Epithelial cell of esophagus (primary cell): ENCODE results near the gene MUS81.
A peak's percentile ranks its signal among the peaks of the same experiment; 100 is the strongest.

ENCODE experiments used
- DNase-seq: peaks from one replicate; pipeline ENCODE4 v3.0.0; 2010; ENCODE audit warnings: low read depth
- H3K4me3 ChIP-seq: 2 replicates; pipeline ENCODE4 v1.5.1; 2011; ENCODE audit warnings: mild to moderate bottlenecking, low read length, control low read depth
- CTCF ChIP-seq: IDR thresholded peaks from 2 replicates; pipeline ENCODE4 v1.5.1; 2011; ENCODE audit warnings: low read depth, mild to moderate bottlenecking, low read length, control low read depth, inconsistent platforms; ENCODE audit not compliant: insufficient read depth; ENCODE audit errors: missing control alignments

MUS81 gene

DNA sequence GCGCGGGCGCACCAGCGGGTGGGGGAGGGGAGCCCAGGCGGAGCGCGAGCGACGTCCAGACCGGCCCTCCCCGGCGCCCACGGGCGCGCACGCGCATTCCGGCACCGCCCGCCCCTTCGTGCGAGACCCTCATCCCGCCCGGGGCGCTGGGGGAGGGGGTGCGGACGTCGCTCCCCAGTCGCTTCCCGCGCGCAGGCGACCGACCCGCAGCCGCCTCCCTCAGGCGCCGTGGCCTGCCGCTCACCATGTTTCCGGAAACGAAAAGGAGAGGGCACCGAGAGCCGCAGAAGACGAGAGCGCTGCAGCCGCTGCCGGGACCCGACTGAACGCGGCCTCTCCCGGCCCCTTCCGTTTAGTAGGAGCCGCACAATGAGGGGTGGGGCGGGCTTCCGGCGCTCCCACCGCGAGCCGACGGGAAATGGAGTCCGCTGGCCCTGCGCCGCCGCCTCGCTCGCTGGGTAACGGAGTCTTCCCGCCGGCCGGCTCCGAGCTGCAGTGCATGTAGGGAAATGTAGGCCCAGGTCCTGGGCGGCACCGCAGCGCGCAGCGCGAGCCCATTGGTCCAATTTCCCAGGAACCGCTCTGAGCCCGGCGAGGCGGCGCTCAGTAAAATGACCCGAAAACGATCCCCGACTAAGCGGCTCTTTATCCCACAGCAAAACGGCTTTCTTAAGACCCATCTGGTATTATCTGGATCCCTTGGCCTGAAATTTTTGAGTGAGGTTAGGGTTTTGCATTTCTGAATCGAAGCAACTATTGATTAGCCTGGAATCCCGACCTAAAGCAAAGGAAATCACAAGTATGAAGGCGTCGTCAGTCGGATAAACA, 2.2 kb upstream of the MUS81 start, which contains the start of gene CFL1:
CFL1 (minus strand) TSS at position 328 of the 828 bp plus-strand sequence; CDS start at position 247, 81 bp downstream.
- DNase-seq: peak; percentile 99
- TF ChIP-seq CTCF: no peak
- peak within 1 kb of the TSS; percentile 92 for H3K4me3 ChIP-seq

GRCh38 chr11:65858681-65859087, 1.5 kb upstream of the MUS81 start:
- peak; percentile 24 for DNase-seq
- peak overlapping the region; percentile 92 for H3K4me3 ChIP-seq
- no peak for TF ChIP-seq CTCF

GRCh38 chr11:65859095-65859811, 980 bp upstream of the MUS81 start:
- no peak for TF ChIP-seq CTCF
- DNase-seq: peak; percentile 98
- H3K4me3 ChIP-seq: peak overlapping the region; percentile 92

DNA sequence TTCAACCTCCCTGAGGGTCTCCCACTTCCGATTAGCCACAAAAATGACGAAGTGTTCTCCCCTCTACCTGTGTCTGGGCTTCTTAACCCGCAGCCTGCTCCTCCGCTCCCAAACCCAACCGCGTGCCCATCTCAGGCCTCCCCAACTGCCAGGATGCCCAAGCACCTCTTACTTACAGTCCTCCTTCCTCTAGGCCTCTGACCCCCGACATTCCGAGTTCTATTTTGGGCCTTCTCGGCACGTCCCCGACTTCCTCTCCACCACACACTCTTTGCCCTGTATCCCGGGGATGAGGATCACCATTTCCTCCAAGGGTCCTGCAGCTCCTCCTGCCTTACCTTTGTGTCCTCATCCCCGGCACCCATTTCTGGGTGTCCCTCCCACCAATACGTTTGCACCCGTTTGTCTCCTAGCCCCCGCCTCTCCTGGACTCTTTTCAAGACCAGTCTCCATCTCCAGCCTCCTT, 388 bp upstream of the MUS81 start:
- DNase-seq: no peak
- peak overlapping the region; percentile 92 for H3K4me3 ChIP-seq

DNA sequence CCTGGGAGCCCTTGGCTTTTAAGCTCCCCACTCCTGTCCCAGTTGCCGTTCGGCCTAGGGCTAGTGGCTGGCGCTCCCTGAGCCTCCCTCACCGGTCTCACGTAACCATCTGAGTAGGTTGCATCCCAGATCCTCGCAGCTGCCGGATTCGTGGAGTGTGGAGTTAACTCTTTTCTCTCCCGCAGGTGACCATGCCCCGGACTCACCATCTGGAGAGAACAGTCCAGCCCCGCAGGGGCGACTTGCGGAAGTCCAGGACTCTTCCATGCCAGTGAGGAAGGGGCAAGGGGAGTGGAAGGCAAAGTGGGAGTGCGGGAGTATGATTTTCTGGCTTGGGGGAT, 902 bp downstream of the MUS81 start:
- H3K4me3 ChIP-seq: peak overlapping the region; percentile 92
- no peak for TF ChIP-seq CTCF
- DNase-seq: peak; percentile 28

More for the DNA sequence above, 388 bp upstream of the MUS81 start:
- no peak for TF ChIP-seq CTCF

DNA sequence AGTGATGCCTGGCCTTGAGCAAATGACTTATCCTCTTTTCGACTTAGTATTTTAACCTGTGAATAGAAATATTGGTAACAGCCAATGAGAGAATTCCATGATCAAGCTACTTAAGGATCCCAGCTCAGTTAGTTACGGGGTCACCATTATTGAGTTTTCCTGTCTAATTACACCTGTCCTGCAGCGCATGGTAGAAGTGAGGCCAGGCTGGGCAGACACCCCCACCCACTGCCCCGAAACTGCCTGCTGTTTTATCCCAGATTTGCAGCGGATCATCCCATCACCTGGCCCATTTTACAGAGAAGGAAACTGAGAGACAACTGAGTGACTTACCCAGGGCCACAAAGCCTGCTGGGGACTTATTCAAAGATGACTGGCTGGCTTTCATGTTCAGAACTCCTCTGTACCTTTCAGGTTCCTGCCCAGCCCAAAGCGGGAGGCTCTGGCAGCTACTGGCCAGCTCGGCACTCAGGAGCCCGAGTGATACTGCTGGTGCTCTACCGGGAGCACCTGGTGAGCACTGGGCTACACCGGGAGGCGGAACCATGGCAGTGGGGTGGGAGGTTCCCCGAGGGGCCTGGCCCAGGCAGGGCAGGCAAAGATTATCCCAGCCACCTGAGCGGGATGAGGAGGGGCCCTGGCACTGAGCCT, 1.4 kb downstream of the MUS81 start:
- H3K4me3 ChIP-seq: peak overlapping the region; percentile 92
- no peak for TF ChIP-seq CTCF
- DNase-seq: no peak
